ENCODE measurements around the gene SNRNP200.

GRCh38 chr2:96273763-96274162, 31.6 kb downstream of the SNRNP200 start:
- TF ChIP-seq POLR2A (IDR thresholded peaks at IDR 0.05), result no peak
- TF ChIP-seq, protein P1, sequence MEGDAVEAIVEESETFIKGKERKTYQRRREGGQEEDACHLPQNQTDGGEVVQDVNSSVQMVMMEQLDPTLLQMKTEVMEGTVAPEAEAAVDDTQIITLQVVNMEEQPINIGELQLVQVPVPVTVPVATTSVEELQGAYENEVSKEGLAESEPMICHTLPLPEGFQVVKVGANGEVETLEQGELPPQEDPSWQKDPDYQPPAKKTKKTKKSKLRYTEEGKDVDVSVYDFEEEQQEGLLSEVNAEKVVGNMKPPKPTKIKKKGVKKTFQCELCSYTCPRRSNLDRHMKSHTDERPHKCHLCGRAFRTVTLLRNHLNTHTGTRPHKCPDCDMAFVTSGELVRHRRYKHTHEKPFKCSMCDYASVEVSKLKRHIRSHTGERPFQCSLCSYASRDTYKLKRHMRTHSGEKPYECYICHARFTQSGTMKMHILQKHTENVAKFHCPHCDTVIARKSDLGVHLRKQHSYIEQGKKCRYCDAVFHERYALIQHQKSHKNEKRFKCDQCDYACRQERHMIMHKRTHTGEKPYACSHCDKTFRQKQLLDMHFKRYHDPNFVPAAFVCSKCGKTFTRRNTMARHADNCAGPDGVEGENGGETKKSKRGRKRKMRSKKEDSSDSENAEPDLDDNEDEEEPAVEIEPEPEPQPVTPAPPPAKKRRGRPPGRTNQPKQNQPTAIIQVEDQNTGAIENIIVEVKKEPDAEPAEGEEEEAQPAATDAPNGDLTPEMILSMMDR (IDR thresholded peaks at IDR 0.05), result no peak
